CD4-positive, alpha-beta T cell (primary cell): ENCODE measurements around the gene KLHL30. TPM values are rescaled to one million over a fixed set of nuclear protein-coding genes. Genes with fewer than 3 reads are reported as not detected.

Experiments
- ATAC-seq: fragments of 200-7000 bp; cut with Tn5 transposase; one replicate; pipeline ENCODE4 v1.10.0; 2022; ENCODE audit warnings: mild to moderate bottlenecking; ENCODE audit not compliant: poor library complexity
- CTCF ChIA-PET: fragments of 350-600 bp; sonication (Branson Sonifier 250); formaldehyde crosslinking; loops from one replicate; lab custom pipeline; 2021; ENCODE audit warnings: antibody characterized with exemption, inconsistent platforms; lab: Charles Lee
- POLR2A ChIA-PET: fragments of 350-600 bp; sonication (Branson Sonifier 250); formaldehyde crosslinking; loops from one replicate; lab custom pipeline; 2021; ENCODE audit warnings: antibody characterized with exemption, inconsistent platforms; lab: Charles Lee
- DNase-seq, 14 experiments: peaks; one replicate each; pipeline ENCODE4 v3.0.0-alpha.2; 2013 to 2020; ENCODE audit warnings: mixed read lengths in 2 of 14
- H3K27ac ChIP-seq, 2 donors: one replicate each; pipeline versions ENCODE4 v1.5.1 to v1.7.0; 2013; ENCODE audit warnings: low read length in 2 of 2, low read depth in 1 of 2, mild to moderate bottlenecking in 1 of 2
- H3K27me3 ChIP-seq, 2 experiments: 1 replicate in 1 of 2; 2 replicates in 1 of 2; pipeline versions ENCODE4 v1.6.1 to v1.7.0; 2013; ENCODE audit warnings: low read length in 2 of 2, control low read depth in 1 of 2, mild to moderate bottlenecking in 1 of 2, moderate library complexity in 1 of 2; ENCODE audit not compliant: insufficient read depth in 2 of 2, control insufficient read depth in 1 of 2
- H3K36me3 ChIP-seq: one replicate; pipeline ENCODE4 v1.6.1; 2013; ENCODE audit warnings: low read length, control low read depth; ENCODE audit not compliant: insufficient read depth
- H3K4me1 ChIP-seq: one replicate; pipeline ENCODE4 v1.6.1; 2013; ENCODE audit warnings: low read length, control low read depth; ENCODE audit not compliant: insufficient read depth
- H3K4me3 ChIP-seq: one replicate; pipeline ENCODE4 v1.5.1; 2013; ENCODE audit warnings: mild to moderate bottlenecking, low read length, moderate library complexity
- H3K9me3 ChIP-seq, 2 experiments: 1 replicate in 1 of 2; 2 replicates in 1 of 2; pipeline versions ENCODE4 v1.6.1 to v1.7.0; 2013; ENCODE audit warnings: low read length in 2 of 2, mild to moderate bottlenecking in 2 of 2, control low read depth in 1 of 2, moderate library complexity in 1 of 2; ENCODE audit not compliant: control insufficient read depth in 1 of 2, insufficient read depth in 1 of 2
- H3K27ac Mint-ChIP-seq: one replicate; pipeline ENCODE4 v1.8.0; 2020; ENCODE audit warnings: mixed read lengths
- H3K27me3 Mint-ChIP-seq: one replicate; pipeline ENCODE4 v1.8.0; 2021; ENCODE audit warnings: mixed read lengths
- H3K36me3 Mint-ChIP-seq: one replicate; pipeline ENCODE4 v1.8.0; 2021; ENCODE audit warnings: low read depth, mixed read lengths
- H3K4me1 Mint-ChIP-seq: one replicate; pipeline ENCODE4 v1.8.0; 2021; ENCODE audit warnings: low read depth, mixed read lengths
- H3K4me3 Mint-ChIP-seq: one replicate; pipeline ENCODE4 v1.8.0; 2020; ENCODE audit warnings: mild to moderate bottlenecking, mixed read lengths
- H3K9me3 Mint-ChIP-seq: one replicate; pipeline ENCODE4 v1.8.0; 2020; ENCODE audit warnings: mixed read lengths
- intact Hi-C, 2 experiments: fragments of 100-400 bp; cut with DNase I in 1 of 2; cut with micrococcal nuclease in 1 of 2; formaldehyde crosslinking; loops; one replicate each; pipeline versions ENCODE4 v1.15.1 to v1.9.0; 2023 to 2025; cut with DNase I, micrococcal nuclease
- total RNA-seq, 174 experiments: library from RNA in 2 of 174; stranded (reverse) in 2 of 174; gene quantifications; one replicate each; pipeline ENCODE4 v1.2.3 and lab custom pipeline; 2021 to 2026
- TF ChIP-seq, protein P1 (sequence below): fragments of 200-600 bp; IDR thresholded peaks from one replicate; pipeline ENCODE4 v1.8.0; 2022; ENCODE audit warnings: antibody characterized with exemption, mild to moderate bottlenecking

KLHL30 gene
- total RNA-seq, 2 experiments from 2014 or later: not detected

DNA sequence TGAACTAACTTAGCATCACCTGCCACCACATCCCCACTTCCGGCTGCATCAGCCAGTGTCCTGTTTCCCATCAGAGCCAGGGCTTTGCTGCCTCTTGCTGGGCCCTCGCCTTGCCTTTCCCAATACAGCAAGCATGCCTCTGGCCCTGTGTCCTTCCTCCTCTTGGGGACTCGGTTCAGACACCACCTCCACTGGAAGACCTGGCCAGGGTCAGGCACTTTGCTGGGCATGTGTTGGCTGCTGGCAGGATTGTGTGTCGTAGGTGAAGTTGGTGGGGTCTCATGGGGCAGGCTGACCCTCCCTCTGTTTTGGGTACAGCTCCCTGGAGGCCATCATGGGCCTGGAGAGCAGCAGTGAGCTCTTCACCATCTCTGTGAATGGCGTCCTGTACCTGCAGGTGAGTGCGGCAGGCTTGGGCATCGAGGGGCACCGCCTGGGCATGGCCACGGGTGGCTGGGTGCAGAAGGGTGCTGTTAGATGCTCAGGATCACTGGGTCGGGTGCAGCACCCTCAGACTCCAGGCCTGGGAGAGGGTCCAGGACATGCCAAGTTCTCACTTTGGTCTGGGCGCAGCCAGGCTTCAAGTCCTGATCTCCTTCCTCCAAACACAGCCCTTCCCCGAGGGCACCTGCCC lies 26.9 kb downstream of the KLHL30 start:
- Mint-ChIP-seq H3K4me1 (peaks cover 6% of the 10 kb centered on the region), H3K4me3 (no peak overlapping the region), H3K27me3 (peaks cover 32% of the 10 kb centered on the region), H3K9me3 (no peaks in the 10 kb centered on the region), H3K27ac (no peak overlapping the region), H3K36me3 (peaks cover 27% of the 10 kb centered on the region)
- no peak for ATAC-seq
- no peak for DNase-seq
- ChIA-PET POLR2A (no interaction called here), CTCF (no interaction called here)
- Histone ChIP-seq H3K9me3 (peaks cover 0 to 2% of the 10 kb centered on the region in 2 experiments), H3K4me1 (peaks cover 2% of the 10 kb centered on the region), H3K27me3 (peaks cover 10 to 18% of the 10 kb centered on the region in 2 experiments), H3K36me3 (peaks cover 23% of the 10 kb centered on the region), H3K27ac (no peak overlapping the region), H3K4me3 (no peak overlapping the region)
- intact Hi-C loops: no loop called here
- TF ChIP-seq, protein P1, sequence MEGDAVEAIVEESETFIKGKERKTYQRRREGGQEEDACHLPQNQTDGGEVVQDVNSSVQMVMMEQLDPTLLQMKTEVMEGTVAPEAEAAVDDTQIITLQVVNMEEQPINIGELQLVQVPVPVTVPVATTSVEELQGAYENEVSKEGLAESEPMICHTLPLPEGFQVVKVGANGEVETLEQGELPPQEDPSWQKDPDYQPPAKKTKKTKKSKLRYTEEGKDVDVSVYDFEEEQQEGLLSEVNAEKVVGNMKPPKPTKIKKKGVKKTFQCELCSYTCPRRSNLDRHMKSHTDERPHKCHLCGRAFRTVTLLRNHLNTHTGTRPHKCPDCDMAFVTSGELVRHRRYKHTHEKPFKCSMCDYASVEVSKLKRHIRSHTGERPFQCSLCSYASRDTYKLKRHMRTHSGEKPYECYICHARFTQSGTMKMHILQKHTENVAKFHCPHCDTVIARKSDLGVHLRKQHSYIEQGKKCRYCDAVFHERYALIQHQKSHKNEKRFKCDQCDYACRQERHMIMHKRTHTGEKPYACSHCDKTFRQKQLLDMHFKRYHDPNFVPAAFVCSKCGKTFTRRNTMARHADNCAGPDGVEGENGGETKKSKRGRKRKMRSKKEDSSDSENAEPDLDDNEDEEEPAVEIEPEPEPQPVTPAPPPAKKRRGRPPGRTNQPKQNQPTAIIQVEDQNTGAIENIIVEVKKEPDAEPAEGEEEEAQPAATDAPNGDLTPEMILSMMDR: no peak

DNA sequence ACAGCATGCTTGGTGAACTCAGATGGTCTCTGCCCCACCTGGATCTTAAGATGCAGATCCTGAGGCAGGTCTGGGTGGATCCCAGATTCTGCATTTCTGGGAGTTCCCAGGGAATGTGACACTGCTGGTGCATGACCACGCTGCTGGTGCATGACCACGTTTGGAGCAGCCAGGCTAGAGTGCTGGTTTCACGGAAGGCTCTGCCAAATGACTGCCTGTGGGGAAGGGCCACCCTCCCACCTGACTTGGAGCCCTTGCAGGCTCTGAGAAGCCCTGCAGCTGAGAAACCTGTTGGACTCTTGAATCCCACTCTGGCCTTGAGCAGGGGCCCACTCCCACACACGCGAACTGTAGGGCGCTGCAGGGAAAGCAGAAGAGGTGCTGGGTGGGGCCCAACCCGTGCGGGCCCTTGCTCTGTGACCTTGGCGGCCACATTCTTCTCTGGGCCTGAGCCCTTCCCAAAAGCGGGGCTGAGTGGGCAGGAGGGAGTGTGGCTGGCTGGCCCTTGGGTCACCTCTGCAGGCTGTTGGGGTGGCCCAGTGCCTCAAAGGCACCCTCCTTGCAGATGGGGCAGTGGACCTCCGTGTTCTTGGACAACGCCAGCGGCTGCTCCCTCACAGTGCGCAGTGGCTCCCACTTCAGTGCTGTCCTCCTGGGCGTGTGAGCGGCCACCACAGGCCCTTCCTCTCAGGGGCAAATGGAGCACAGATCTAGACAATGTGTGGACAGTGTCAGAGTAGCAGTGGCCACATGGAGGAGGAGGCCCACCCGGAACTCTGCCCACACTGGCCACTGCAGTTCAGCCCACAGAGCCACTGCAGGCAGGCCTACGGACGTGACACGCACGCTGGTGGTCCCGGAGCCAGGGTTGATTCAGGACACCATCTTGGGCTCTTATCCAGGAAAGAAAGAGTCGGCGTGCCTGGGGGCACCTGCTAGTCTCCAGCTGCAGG lies 28.2 kb downstream of the KLHL30 start:
- H3K27me3 Mint-ChIP-seq: peaks cover 19% of the 10 kb centered on the region
- Histone ChIP-seq H3K4me3 (no peak overlapping the region), H3K27me3 (peaks cover 0 to 10% of the 10 kb centered on the region in 2 experiments), H3K27ac (no peak overlapping the region), H3K36me3 (peaks cover 33% of the 10 kb centered on the region), H3K4me1 (no peaks in the 10 kb centered on the region), H3K9me3 (no peaks in the 10 kb centered on the region)
- ATAC-seq (no peak), DNase-seq (peak in 1 of 14 experiments; percentile 29)
- intact Hi-C loops: no loop called here
- H3K4me3 Mint-ChIP-seq: no peak overlapping the region
- ChIA-PET CTCF (no interaction called here), POLR2A (no interaction called here)
- H3K9me3 Mint-ChIP-seq: no peaks in the 10 kb centered on the region
- H3K27ac Mint-ChIP-seq: no peak overlapping the region
- TF ChIP-seq, protein P1: no peak
- peaks cover 38% of the 10 kb centered on the region for H3K36me3 Mint-ChIP-seq
- peaks cover 4% of the 10 kb centered on the region for H3K4me1 Mint-ChIP-seq

DNA sequence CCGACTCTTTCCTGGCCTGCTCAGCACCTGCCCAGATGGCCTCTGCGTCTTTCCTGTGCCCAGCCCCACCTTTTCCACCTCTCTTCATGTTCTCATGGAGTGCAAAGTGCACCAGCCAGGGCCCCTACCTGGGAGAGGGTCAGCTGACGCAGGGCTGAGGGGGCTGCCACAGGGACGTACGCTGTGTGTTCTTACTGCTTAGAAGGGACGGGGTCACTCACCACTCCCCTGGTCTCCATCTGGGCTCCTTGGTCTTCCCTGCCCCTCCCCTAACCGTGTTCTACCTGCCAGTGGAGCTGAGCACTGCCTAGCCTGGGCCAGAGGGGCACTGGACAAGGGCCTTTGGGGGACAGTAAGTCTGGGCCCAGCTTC lies 28.9 kb downstream of the KLHL30 start:
- TF ChIP-seq, protein P1: no peak
- ChIA-PET POLR2A (no interaction called here), CTCF (no interaction called here)
- no peak for DNase-seq
- H3K4me3 ChIP-seq: no peak overlapping the region
- ATAC-seq: no peak
- intact Hi-C loops: no loop called here
- peaks cover 38% of the 10 kb centered on the region for H3K36me3 ChIP-seq
- H3K27me3 ChIP-seq: peaks cover 0 to 7% of the 10 kb centered on the region in 2 experiments
- Mint-ChIP-seq H3K27me3 (peaks cover 13% of the 10 kb centered on the region), H3K27ac (no peak overlapping the region), H3K4me3 (no peak overlapping the region), H3K36me3 (peaks cover 44% of the 10 kb centered on the region), H3K4me1 (peaks cover 4% of the 10 kb centered on the region), H3K9me3 (no peaks in the 10 kb centered on the region)
- no peaks in the 10 kb centered on the region for H3K4me1 ChIP-seq
- H3K9me3 ChIP-seq: no peaks in the 10 kb centered on the region
- H3K27ac ChIP-seq: no peak overlapping the region
